Head of caudate nucleus (tissue), 42 donors: ENCODE results near the gene MMEL1.
"Not testable (repeated sequence)": the region's sequence is repeated elsewhere in the genome, so short reads cannot be mapped to it uniquely, and the experiment has no call there.

ENCODE experiments used
- DNase-seq, 42 donors: peaks; one replicate each; pipeline versions ENCODE4 v3.0.0 to v3.0.0-alpha.2; 2020 to 2021; ENCODE audit warnings: mixed read lengths in 7 of 42
- intact Hi-C: fragments of 100-400 bp; cut with DNase I; formaldehyde crosslinking; loops from one replicate; pipeline ENCODE4 v1.15.0; 2022

MMEL1 gene

GRCh38 chr1:2630498-2631135, 2.2 kb downstream of the MMEL1 start:
- no peak for DNase-seq
- intact Hi-C loops = no loop called here

GRCh38 chr1:2629627-2630497, 3.0 kb downstream of the MMEL1 start:
- intact Hi-C loops = no loop called here
- DNase-seq = peak in 2 of 42 donors; percentile 5 to 13

GRCh38 chr1:2628933-2629626, 3.7 kb downstream of the MMEL1 start:
- peak in 2 of 42 donors; percentile 3 to 7 for DNase-seq
- intact Hi-C loops = no loop called here

GRCh38 chr1:2628191-2628932, 4.5 kb downstream of the MMEL1 start:
- peak in 2 of 42 donors; percentile 0 to 9 for DNase-seq
- intact Hi-C loops = no loop called here

- DNase-seq = peak in 1 of 42 donors; percentile 7
- intact Hi-C loops = no loop called here
These were observed 5.1 kb downstream of the MMEL1 start for GRCh38 chr1:2627746-2628145.

GRCh38 chr1:2625748-2626147, 7.1 kb downstream of the MMEL1 start:
- intact Hi-C loops, DNase-seq: not testable (repeated sequence)

GRCh38 chr1:2625311-2625710, 7.5 kb downstream of the MMEL1 start:
- intact Hi-C loops = no loop called here
- peak in 1 of 42 donors; percentile 4 for DNase-seq

- peak in 1 of 42 donors; percentile 6 for DNase-seq
- intact Hi-C loops = no loop called here
These were observed 8.0 kb downstream of the MMEL1 start for GRCh38 chr1:2624735-2625300.

- peak in 4 of 42 donors; percentile 2 to 18 (median 14) for DNase-seq
- intact Hi-C loops = no loop called here
These were observed 9.1 kb downstream of the MMEL1 start for GRCh38 chr1:2623571-2624337.

- no peak for DNase-seq
- intact Hi-C loops = no loop called here
These were observed 14.8 kb downstream of the MMEL1 start for GRCh38 chr1:2617971-2618470.

GRCh38 chr1:2614145-2614544, 18.7 kb downstream of the MMEL1 start:
- intact Hi-C loops = no loop called here
- no peak for DNase-seq

- peak in 3 of 42 donors; percentile 2 to 8 (median 7) for DNase-seq
- intact Hi-C loops = no loop called here
These were observed 20.0 kb downstream of the MMEL1 start for GRCh38 chr1:2612591-2613365.

- DNase-seq = peak in 3 of 42 donors; percentile 4 to 9 (median 7)
- intact Hi-C loops = no loop called here
These were observed 21.0 kb downstream of the MMEL1 start for GRCh38 chr1:2611621-2612437.

GRCh38 chr1:2611031-2611501, 21.8 kb downstream of the MMEL1 start:
- DNase-seq = peak in 5 of 42 donors; percentile 10 to 30 (median 16)
- intact Hi-C loops = no loop called here

GRCh38 chr1:2610036-2610959, 22.5 kb downstream of the MMEL1 start:
- intact Hi-C loops = no loop called here
- DNase-seq = peak in 7 of 42 donors; percentile 11 to 63 (median 18)
